GM12878 (cell line): ENCODE data around the gene RHOF. TPM values are rescaled to one million over a fixed set of nuclear protein-coding genes. Genes with fewer than 3 reads are reported as not detected.

Experiments
- ATAC-seq: fragments of 200-7000 bp; cut with Tn5 transposase; 3 replicates; pipeline ENCODE4 v1.9.1; 2020; ENCODE audit warnings: mild to moderate bottlenecking, moderate library complexity
- BruUV-seq: library from RNA; stranded (reverse); fragments of 400-500 nt; replicated peaks from 2 replicates; lab custom pipeline; 2021; lab: Mats Ljungman, UMichigan
- CTCF ChIA-PET: fragments of 300-600 bp; sonication (Branson Sonifier 250); formaldehyde crosslinking; extraction: SDS; loops from one replicate; lab custom pipeline; 2021; ENCODE audit warnings: inconsistent platforms; lab: Yijun Ruan, JAX
- POLR2A ChIA-PET: fragments of 350-600 bp; formaldehyde crosslinking; extraction: SDS; loops from one replicate; lab custom pipeline; 2021; ENCODE audit warnings: inconsistent platforms; lab: Charles Lee
- RAD21 ChIA-PET: fragments of 300-600 bp; sonication (Branson Sonifier 250); formaldehyde crosslinking; loops from one replicate; lab custom pipeline; 2023; ENCODE audit warnings: antibody characterized with exemption; ENCODE audit not compliant: unreplicated experiment; lab: Charles Lee
- SMC1A ChIA-PET: fragments of 300-600 bp; sonication (Branson Sonifier 250); formaldehyde crosslinking; loops from one replicate; lab custom pipeline; 2023; ENCODE audit not compliant: unreplicated experiment, uncharacterized antibody; lab: Charles Lee
- DNase-seq: peaks from one replicate; pipeline ENCODE4 v3.0.0-alpha.2; 2011; ENCODE audit warnings: low read depth, low spot score
- FAIRE-seq: peaks from 3 replicates; lab custom pipeline; 2011; peaks lifted over from hg19 to GRCh38; lab: Jason Lieb, UNC
- H2AFZ ChIP-seq: 2 replicates; pipeline ENCODE4 v1.6.0; 2011; ENCODE audit warnings: low read depth, low read length, control low read depth; ENCODE audit not compliant: control insufficient read depth
- H3K27ac ChIP-seq: 2 replicates; pipeline ENCODE4 v1.5.1; 2011; ENCODE audit warnings: control low read depth; ENCODE audit not compliant: control insufficient read depth, insufficient read depth
- H3K27me3 ChIP-seq, 2 experiments: replicated peaks in 1 of 2; 2 replicates each; pipeline versions ENCODE4 v1.6.0 to v1.6.1; 2011; ENCODE audit warnings: low read length in 1 of 2; ENCODE audit not compliant: control insufficient read depth in 2 of 2, insufficient read depth in 2 of 2
- H3K36me3 ChIP-seq, 2 experiments: 2 replicates each; pipeline ENCODE4 v1.5.1; 2011; ENCODE audit warnings: low read length in 1 of 2; ENCODE audit not compliant: control insufficient read depth in 2 of 2, insufficient read depth in 2 of 2
- H3K4me1 ChIP-seq: 2 replicates; pipeline ENCODE4 v1.6.1; 2011; ENCODE audit warnings: mild to moderate bottlenecking, low read length, moderate library complexity, mixed read lengths; ENCODE audit not compliant: control insufficient read depth, insufficient read depth
- H3K4me2 ChIP-seq: 2 replicates; pipeline ENCODE4 v1.6.0; 2011; ENCODE audit warnings: control low read depth; ENCODE audit not compliant: control insufficient read depth, insufficient read depth
- H3K4me3 ChIP-seq: fragments of 200-600 bp; sonication (generic); 2 replicates; pipeline ENCODE4 v1.5.1; 2016
- H3K79me2 ChIP-seq: 2 replicates; pipeline ENCODE4 v1.6.0; 2011; ENCODE audit warnings: low read length; ENCODE audit not compliant: control insufficient read depth, insufficient read depth
- H3K9ac ChIP-seq: 2 replicates; pipeline ENCODE4 v1.8.0; 2011; ENCODE audit warnings: low read length, control low read depth, mixed read lengths; ENCODE audit not compliant: control insufficient read depth, insufficient read depth
- H3K9me3 ChIP-seq: replicated peaks from 3 replicates; pipeline ENCODE4 v1.5.1; 2011; ENCODE audit warnings: mild to moderate bottlenecking, low read length; ENCODE audit not compliant: control insufficient read depth, insufficient read depth
- H4K20me1 ChIP-seq: 2 replicates; pipeline ENCODE4 v1.6.0; 2011; ENCODE audit not compliant: control insufficient read depth, insufficient read depth
- CEBPB ChIP-seq, 2 experiments: fragments of 150-350 bp in 1 of 2; IDR thresholded peaks; 2 replicates each; pipeline ENCODE4 v1.6.1; 2012 to 2014; ENCODE audit warnings: low read depth in 2 of 2, low read length in 2 of 2, borderline replicate concordance in 1 of 2, inconsistent platforms in 1 of 2
- CHD2 ChIP-seq: IDR thresholded peaks from 2 replicates; pipeline ENCODE4 v1.6.1; 2011; ENCODE audit warnings: low read depth, low read length, improper control_type of control experiment, borderline replicate concordance
- EED ChIP-seq: sonication (generic); IDR thresholded peaks from 2 replicates; pipeline ENCODE4 v1.6.1; 2016; ENCODE audit warnings: antibody characterized with exemption, low read depth
- MLLT1 ChIP-seq: fragments of 450-650 bp; IDR thresholded peaks from 2 replicates; pipeline ENCODE4 v1.6.1; 2016; ENCODE audit warnings: mild to moderate bottlenecking
- PAX5 ChIP-seq: IDR thresholded peaks from 2 replicates; pipeline ENCODE4 v1.6.1; 2011; ENCODE audit warnings: low read depth, low read length, borderline replicate concordance
- STAT3 ChIP-seq: IDR thresholded peaks from 2 replicates; pipeline ENCODE4 v1.6.1; 2011; ENCODE audit warnings: low read depth, low read length, improper control_type of control experiment
- WRNIP1 ChIP-seq: IDR thresholded peaks from 2 replicates; pipeline ENCODE4 v1.6.1; 2011; ENCODE audit warnings: low read depth, low read length, improper control_type of control experiment, borderline replicate concordance
- WGBS: methylation state at CpG from one replicate; pipeline ENCODE4 v1.1.6; 2016; ENCODE audit warnings: low lambda C conversion rate; ENCODE audit not compliant: insufficient replicate concordance, insufficient coverage; ENCODE audit errors: missing lambda C conversion rate; 5-methylcytosine and 5-hydroxymethylcytosine counted together
- in situ Hi-C: fragments of 300-500 bp; cut with MboI; formaldehyde crosslinking; loops from 9 replicates; pipeline ENCODE4 v1.14.3; 2018; ENCODE audit warnings: mixed read lengths
- intact Hi-C: fragments of 100-400 bp; cut with micrococcal nuclease; formaldehyde crosslinking; loops from one replicate; pipeline ENCODE4 v1.14.2; 2022; ENCODE audit not compliant: unreplicated experiment
- polyA plus RNA-seq, 11 experiments: library from polyadenylated mRNA; depleted of rRNA in 4 of 11; unstranded in 6 of 11; stranded (reverse) in 5 of 11; fragments of >200 nt; fragmentation: Nextera tagmentation in 4 of 11; fragmentation: Illumina TruSeq in 1 of 11; extraction: Ambion mirVana in 4 of 11; extraction: Trizol in 1 of 11; gene quantifications; 1 replicate in 1 of 11; 2 replicates in 10 of 11; pipeline versions ENCODE4 v1.2.1 to v1.2.3, GENCODE V29; 2011 to 2016; ENCODE audit warnings: inconsistent platforms in 2 of 11, missing spikeins in 2 of 11, low read depth in 1 of 11
- total RNA-seq, 4 experiments: library from RNA; depleted of rRNA in 3 of 4; stranded (reverse); fragments of >200 nt in 3 of 4; fragmentation: Illumina TruSeq in 1 of 4; extraction: Trizol in 1 of 4; gene quantifications; 2 replicates each; pipeline versions ENCODE4 v1.2.1 to v1.2.3, GENCODE V29; 2013 to 2021

Gene RHOF
- total and polyA plus RNA-seq, 10 of the 15 experiments (the other 5 are each of a cell fraction or from before 2014, with no cell fraction given), result 6.1 to 78.7 (median 39.7) TPM

GRCh38 chr12:121806546-121807423, 13.3 kb upstream of the RHOF start:
- Histone ChIP-seq H3K4me1 (peaks cover 23% of the 10 kb centered on the region), H3K4me3 (peak overlapping the region; percentile 99), H4K20me1 (peaks cover 5% of the 10 kb centered on the region; the same call in 1 of the 2 replicates), H3K27me3 (no peaks in the 10 kb centered on the region), H3K9ac (peak overlapping the region; percentile 100), H3K9me3 (no peaks in the 10 kb centered on the region), H2AFZ (no peak overlapping the region; the same call in 1 of the 2 replicates), H3K36me3 (peaks cover 6 to 16% of the 10 kb centered on the region in 2 experiments; a peak in 3 of 4 replicates), H3K79me2 (peaks cover 53% of the 10 kb centered on the region), H3K27ac (peak overlapping the region; percentile 48), H3K4me2 (peak overlapping the region; percentile 100)
- intact Hi-C loops (no loop called here), in situ Hi-C loops (no loop called here)
- TF ChIP-seq WRNIP1 (no peak), STAT3 (no peak), PAX5 (no peak), EED (no peak), CEBPB (IDR thresholded peaks at IDR 0.05; ENCODE audit: borderline replicate concordance in 1 of 2, low read depth in 2 of 2, low read length in 2 of 2) (no peak), MLLT1 (no peak), CHD2 (no peak)
- SMC1A ChIA-PET, result interaction anchor here (0.6 to 12.2 kb wide), 5 partner anchors 13 to 185 kb away, joined by 3 to 226 read pairs (median 4); partner anchors contain the start of gene RHOF
- ATAC-seq (no peak), FAIRE-seq (no peak), DNase-seq (no peak)
- CTCF ChIA-PET, result interaction anchor here (0.6 to 13.6 kb wide), 7 partner anchors 8 to 221 kb away, joined by 3 to 565 read pairs (median 3); partner anchors contain the start of gene RHOF
- 44% methylated on average over 19 of the region's 21 CpGs for WGBS
- TSS peak; percentile 8 for BruUV-seq
- RAD21 ChIA-PET, result interaction anchor here (0.6 to 13.1 kb wide), 5 partner anchors 12 to 1426 kb away, joined by 3 to 395 read pairs (median 4); partner anchors contain the start of genes MPHOSPH9, PSMD9 and RHOF
- POLR2A ChIA-PET, result interaction anchor here (0.6 to 10.1 kb wide), 6 partner anchors 9 to 967 kb away, joined by 3 to 155 read pairs (median 6); partner anchors contain the start of gene RHOF
